SK-N-SH treated with all-trans-retinoic acid at 6 μM for 48 hours (cell line): Measurements from ENCODE around the gene CSKMT.

Source experiments
- ESRRG ChIP-seq: fragments of 250-450 bp; sonication (Bioruptor Pico); IDR thresholded peaks from 2 replicates; pipeline ENCODE4 v1.6.1; 2021; ENCODE audit warnings: mild to moderate bottlenecking
- GLIS3 ChIP-seq: fragments of 250-450 bp; sonication (Bioruptor Pico); IDR thresholded peaks from 2 replicates; pipeline ENCODE4 v1.5.0; 2020; ENCODE audit warnings: mild to moderate bottlenecking, moderate library complexity
- TOX ChIP-seq: fragments of 250-450 bp; sonication (Bioruptor Pico); IDR thresholded peaks from 2 replicates; pipeline ENCODE4 v1.8.0; 2021; ENCODE audit warnings: mild to moderate bottlenecking, moderate library complexity, borderline replicate concordance
- ZFP30 ChIP-seq: fragments of 450-650 bp; formaldehyde crosslinking; IDR thresholded peaks from 2 replicates; pipeline ENCODE4 v1.5.0; 2022; ENCODE audit warnings: mild to moderate bottlenecking, moderate library complexity
- TF ChIP-seq, protein P1 (sequence below): fragments of 250-450 bp; sonication (Bioruptor Pico); IDR thresholded peaks from 2 replicates; pipeline ENCODE4 v1.5.1; 2020; ENCODE audit warnings: low read depth, mild to moderate bottlenecking, moderate library complexity

- TF ChIP-seq, protein P1, sequence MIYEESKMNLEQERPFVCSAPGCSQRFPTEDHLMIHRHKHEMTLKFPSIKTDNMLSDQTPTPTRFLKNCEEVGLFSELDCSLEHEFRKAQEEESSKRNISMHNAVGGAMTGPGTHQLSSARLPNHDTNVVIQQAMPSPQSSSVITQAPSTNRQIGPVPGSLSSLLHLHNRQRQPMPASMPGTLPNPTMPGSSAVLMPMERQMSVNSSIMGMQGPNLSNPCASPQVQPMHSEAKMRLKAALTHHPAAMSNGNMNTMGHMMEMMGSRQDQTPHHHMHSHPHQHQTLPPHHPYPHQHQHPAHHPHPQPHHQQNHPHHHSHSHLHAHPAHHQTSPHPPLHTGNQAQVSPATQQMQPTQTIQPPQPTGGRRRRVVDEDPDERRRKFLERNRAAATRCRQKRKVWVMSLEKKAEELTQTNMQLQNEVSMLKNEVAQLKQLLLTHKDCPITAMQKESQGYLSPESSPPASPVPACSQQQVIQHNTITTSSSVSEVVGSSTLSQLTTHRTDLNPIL = no peak
- TF ChIP-seq ZFP30 (CRISPR knock-in tag) (no peak), TOX (CRISPR knock-in tag) (no peak), GLIS3 (CRISPR knock-in tag) (no peak), ESRRG (CRISPR knock-in tag) (no peak)
Observed at GRCh38 chr11:62687508-62688396, 22.6 kb downstream of the CSKMT start.
